Vagina (tissue), 2 donors: Measurements from ENCODE around the gene CHST14. TPM values are rescaled to one million over a fixed set of nuclear protein-coding genes. Genes with fewer than 3 reads are reported as not detected.

Experiments used
- DNase-seq, 2 donors: peaks; one replicate each; pipeline ENCODE4 v3.0.0-alpha.2; 2017; ENCODE audit errors: extremely low spot score in 2 of 2
- H3K27ac ChIP-seq: fragments of 200-600 bp; sonication (generic); one replicate; pipeline ENCODE4 v1.5.1; 2019
- H3K27me3 ChIP-seq: fragments of 200-600 bp; sonication (generic); one replicate; pipeline ENCODE4 v1.5.1; 2019
- H3K36me3 ChIP-seq, 2 donors: fragments of 200-600 bp; sonication (generic); one replicate each; pipeline ENCODE4 v1.5.1; 2017 to 2019
- H3K4me1 ChIP-seq: fragments of 200-600 bp; sonication (generic); one replicate; pipeline ENCODE4 v1.5.1; 2019
- H3K4me3 ChIP-seq, 2 donors: fragments of 200-600 bp; sonication (generic); 1 replicate in 1 of 2; 2 replicates in 1 of 2; pipeline ENCODE4 v1.5.1; 2016 to 2019
- H3K9me3 ChIP-seq: fragments of 200-600 bp; sonication (generic); one replicate; pipeline ENCODE4 v1.5.1; 2019
- POLR2A ChIP-seq, 2 donors: fragments of 450-650 bp; IDR thresholded peaks; one replicate each; pipeline ENCODE4 v1.6.1; 2017; ENCODE audit warnings: antibody characterized with exemption in 2 of 2, mild to moderate bottlenecking in 2 of 2, moderate library complexity in 2 of 2
- POLR2AphosphoS5 ChIP-seq, 2 donors: sonication (generic); formaldehyde crosslinking; IDR thresholded peaks; one replicate each; pipeline ENCODE4 v1.9.0; 2017; ENCODE audit warnings: antibody characterized with exemption in 2 of 2, mild to moderate bottlenecking in 2 of 2, low read depth in 1 of 2; ENCODE audit not compliant: insufficient read depth in 1 of 2
- intact Hi-C: fragments of 100-400 bp; cut with DNase I; formaldehyde crosslinking; loops from one replicate; pipeline ENCODE4 v1.15.1; 2023
- total RNA-seq: library from RNA; depleted of rRNA; stranded (reverse); fragments of >200 nt; gene quantifications from one replicate; pipeline ENCODE4 v1.2.3, GENCODE V29; 2016
- TF ChIP-seq, protein P1 (sequence below), 3 experiments: fragments of 450-650 bp in 2 of 3; fragments of 200-600 bp in 1 of 3; sonication (generic) in 1 of 3; IDR thresholded peaks; one replicate each; pipeline ENCODE4 v1.5.1; 2017 to 2019; ENCODE audit warnings: antibody characterized with exemption in 3 of 3, mild to moderate bottlenecking in 2 of 3, moderate library complexity in 2 of 3

Gene CHST14
- total RNA-seq, 1 donor from 2014 or later: 8.6 TPM

DNA sequence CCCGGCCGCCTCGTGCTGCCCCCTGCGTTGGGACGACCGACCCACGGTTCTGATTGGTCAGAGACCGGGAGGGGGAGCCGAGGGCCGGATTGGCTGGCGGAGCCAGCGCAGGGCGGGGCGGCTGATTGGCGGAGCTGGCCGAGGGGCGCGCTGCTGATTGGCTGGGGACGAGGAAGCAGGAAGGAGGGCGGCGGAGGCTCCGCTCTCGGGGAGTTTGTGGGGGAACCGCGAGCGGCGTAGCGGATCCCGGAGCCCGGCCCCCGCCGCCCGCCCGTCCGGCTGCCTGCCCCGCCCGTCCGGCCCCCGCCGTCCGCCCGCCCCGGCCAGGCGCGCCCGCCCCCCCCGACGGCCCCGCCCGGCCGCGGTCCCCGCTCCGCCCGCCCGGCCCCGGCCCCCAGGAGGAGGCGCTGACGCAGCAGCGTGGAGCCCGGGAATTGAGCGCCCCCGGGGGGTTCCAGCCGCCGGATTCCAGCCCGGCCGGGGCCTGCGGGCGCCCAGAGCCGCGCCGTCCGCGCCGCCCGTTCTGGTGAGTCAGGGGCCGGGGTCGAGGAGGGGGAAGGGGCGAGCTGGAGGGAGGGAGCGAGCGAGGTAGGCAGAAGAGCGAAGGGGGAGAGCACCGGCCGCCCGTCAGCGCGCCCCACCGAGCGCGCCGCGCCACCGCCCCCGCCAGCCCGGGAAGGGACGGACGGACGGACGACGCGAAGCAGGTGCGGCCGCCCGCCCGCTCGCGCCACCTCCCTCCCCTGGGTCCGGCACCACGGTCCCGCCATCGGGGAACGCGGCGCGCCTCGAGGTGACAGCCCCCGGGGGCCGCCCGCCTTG, 29.8 kb upstream of the CHST14 start, which contains the start of gene BAHD1:
BAHD1 (plus strand) TSS at position 211 of the 822 bp plus-strand sequence. CDS start 17,512 bp downstream, outside the sequence.
- peak in 1 of 2 donors; percentile 27 for TF ChIP-seq POLR2A (IDR thresholded peaks at IDR 0.05)
- TF ChIP-seq, protein P1, sequence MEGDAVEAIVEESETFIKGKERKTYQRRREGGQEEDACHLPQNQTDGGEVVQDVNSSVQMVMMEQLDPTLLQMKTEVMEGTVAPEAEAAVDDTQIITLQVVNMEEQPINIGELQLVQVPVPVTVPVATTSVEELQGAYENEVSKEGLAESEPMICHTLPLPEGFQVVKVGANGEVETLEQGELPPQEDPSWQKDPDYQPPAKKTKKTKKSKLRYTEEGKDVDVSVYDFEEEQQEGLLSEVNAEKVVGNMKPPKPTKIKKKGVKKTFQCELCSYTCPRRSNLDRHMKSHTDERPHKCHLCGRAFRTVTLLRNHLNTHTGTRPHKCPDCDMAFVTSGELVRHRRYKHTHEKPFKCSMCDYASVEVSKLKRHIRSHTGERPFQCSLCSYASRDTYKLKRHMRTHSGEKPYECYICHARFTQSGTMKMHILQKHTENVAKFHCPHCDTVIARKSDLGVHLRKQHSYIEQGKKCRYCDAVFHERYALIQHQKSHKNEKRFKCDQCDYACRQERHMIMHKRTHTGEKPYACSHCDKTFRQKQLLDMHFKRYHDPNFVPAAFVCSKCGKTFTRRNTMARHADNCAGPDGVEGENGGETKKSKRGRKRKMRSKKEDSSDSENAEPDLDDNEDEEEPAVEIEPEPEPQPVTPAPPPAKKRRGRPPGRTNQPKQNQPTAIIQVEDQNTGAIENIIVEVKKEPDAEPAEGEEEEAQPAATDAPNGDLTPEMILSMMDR (IDR thresholded peaks at IDR 0.05): no peak
- TF ChIP-seq POLR2AphosphoS5 (IDR thresholded peaks at IDR 0.05; ENCODE audit: insufficient read depth in 1 of 2, low read depth in 1 of 2): peak in 1 of 2 donors; percentile 64
- H3K4me1 ChIP-seq: peaks cover 75% of the 10 kb centered on the region
- H3K4me3 ChIP-seq: peak within 1 kb of the TSS; percentile 88 to 99
- H3K27ac ChIP-seq: peak within 1 kb of the TSS; percentile 88
- H3K9me3 ChIP-seq: no peaks in the 10 kb centered on the region
- peak in 1 of 2 donors; percentile 97 for DNase-seq
- no peaks in the 10 kb centered on the region for H3K27me3 ChIP-seq
- intact Hi-C loops: no loop called here
- no peaks in the 10 kb centered on the region for H3K36me3 ChIP-seq

DNA sequence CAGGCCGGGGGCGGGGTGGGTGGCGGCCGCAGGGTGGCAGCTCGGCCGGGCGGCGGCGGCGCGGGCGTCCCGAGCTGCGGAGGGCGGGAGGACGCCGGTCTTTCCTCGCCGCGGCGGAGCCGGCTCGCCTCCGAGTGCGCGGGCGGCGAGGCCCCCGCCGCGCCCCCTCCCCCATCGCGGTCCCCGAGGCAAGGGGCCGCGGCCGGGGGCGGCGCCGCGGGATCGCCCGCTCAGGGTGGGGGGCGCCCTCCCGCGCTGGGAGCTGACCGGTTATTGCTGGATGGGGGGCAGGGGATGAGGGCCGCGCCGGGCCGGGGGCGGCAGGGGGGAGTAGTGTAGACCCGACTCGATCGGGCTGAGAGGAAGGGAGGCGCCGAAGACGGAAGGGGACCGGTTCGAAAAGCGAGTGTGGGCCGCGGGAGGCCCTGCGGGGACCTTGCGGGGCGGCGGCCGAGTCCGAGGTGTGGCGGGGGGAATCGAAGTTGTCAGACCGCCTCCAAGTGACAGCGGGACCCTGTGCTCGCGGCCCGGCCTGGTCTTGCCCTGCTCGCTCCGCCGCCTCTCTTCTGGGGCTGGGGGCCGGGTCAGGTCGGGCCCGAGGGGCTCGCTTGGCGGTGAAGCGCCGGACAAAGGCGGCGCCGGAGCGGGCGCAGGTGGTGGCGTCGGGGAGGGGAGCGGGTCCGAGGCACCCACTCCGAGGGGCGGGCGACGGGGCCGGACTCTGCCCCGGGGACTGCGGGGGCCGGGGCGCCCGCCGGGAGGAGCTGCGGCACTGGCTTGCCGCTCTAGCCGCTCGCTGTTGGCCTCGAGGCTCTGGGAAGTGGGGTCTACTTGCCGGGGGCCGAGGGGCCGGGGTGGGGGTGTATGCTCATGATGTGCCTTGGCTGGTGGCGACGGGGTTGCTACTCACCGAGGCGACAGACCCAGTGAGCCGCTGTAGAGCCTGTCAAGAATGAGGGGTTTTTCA, 28.9 kb upstream of the CHST14 start:
- TF ChIP-seq POLR2AphosphoS5 (IDR thresholded peaks at IDR 0.05; ENCODE audit: insufficient read depth in 1 of 2, low read depth in 1 of 2): no peak
- H3K9me3 ChIP-seq: no peaks in the 10 kb centered on the region
- intact Hi-C loops: no loop called here
- no peaks in the 10 kb centered on the region for H3K36me3 ChIP-seq
- H3K27ac ChIP-seq: peak overlapping the region; percentile 88
- no peaks in the 10 kb centered on the region for H3K27me3 ChIP-seq
- peaks cover 70% of the 10 kb centered on the region for H3K4me1 ChIP-seq
- DNase-seq: no peak
- H3K4me3 ChIP-seq: peak overlapping the region; percentile 88 to 99

DNA sequence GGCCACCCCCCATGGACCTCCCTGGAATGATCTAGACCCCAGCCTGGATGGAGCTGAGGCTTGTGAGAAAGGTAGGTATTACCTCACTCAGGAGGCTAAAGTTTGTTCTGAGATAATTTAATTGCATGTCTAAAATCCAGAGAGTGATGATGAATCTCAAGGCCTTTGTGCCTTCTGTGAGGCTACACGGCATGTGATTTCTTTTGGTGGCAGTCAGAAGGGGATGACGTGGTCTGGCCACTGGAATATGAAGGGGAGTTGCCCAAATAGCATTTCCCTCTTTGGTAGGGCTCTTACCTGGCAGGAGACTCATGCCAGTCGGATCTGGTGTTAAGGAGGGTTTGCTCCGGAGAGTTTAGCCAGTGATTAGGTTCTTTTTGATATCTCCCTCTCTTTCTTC, 27.5 kb upstream of the CHST14 start:
- TF ChIP-seq POLR2A (IDR thresholded peaks at IDR 0.05): no peak
- TF ChIP-seq POLR2AphosphoS5 (IDR thresholded peaks at IDR 0.05; ENCODE audit: insufficient read depth in 1 of 2, low read depth in 1 of 2): no peak
- TF ChIP-seq, protein P1 (IDR thresholded peaks at IDR 0.05): no peak

DNA sequence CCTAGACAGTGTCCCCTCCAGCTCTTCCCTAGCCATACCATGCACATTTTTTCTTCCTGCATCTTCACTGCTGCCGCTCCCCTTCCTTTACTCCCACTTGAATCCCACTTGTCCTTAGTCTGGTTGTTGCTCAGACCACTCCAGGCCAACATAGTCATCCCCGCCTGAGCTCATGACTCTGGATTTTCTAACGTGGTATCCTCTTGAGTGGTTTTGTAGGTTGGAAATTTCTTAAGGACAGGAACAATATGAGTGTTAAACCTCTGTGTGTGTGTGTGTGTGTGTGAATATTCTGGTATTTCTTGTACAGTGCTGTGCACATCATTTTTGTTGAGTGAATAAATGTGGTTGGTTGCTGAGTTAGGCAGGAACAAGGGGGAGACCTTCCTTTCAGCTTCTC, 26.9 kb upstream of the CHST14 start:
- no peak overlapping the region for H3K27ac ChIP-seq
- no peak for DNase-seq
- no peak overlapping the region for H3K4me3 ChIP-seq
- intact Hi-C loops: no loop called here
- H3K27me3 ChIP-seq: no peaks in the 10 kb centered on the region
- no peaks in the 10 kb centered on the region for H3K9me3 ChIP-seq
- peaks cover 60% of the 10 kb centered on the region for H3K4me1 ChIP-seq
- TF ChIP-seq, protein P1 (IDR thresholded peaks at IDR 0.05): no peak
- no peak for TF ChIP-seq POLR2A (IDR thresholded peaks at IDR 0.05)
- TF ChIP-seq POLR2AphosphoS5 (IDR thresholded peaks at IDR 0.05; ENCODE audit: insufficient read depth in 1 of 2, low read depth in 1 of 2): no peak
- H3K36me3 ChIP-seq: no peaks in the 10 kb centered on the region

More for the DNA sequence above, 27.5 kb upstream of the CHST14 start:
- no peak overlapping the region for H3K27ac ChIP-seq
- no peaks in the 10 kb centered on the region for H3K27me3 ChIP-seq
- no peak for DNase-seq
- H3K9me3 ChIP-seq: no peaks in the 10 kb centered on the region
- intact Hi-C loops: no loop called here
- H3K36me3 ChIP-seq: no peaks in the 10 kb centered on the region
- H3K4me1 ChIP-seq: peaks cover 64% of the 10 kb centered on the region
- H3K4me3 ChIP-seq: no peak overlapping the region

DNA sequence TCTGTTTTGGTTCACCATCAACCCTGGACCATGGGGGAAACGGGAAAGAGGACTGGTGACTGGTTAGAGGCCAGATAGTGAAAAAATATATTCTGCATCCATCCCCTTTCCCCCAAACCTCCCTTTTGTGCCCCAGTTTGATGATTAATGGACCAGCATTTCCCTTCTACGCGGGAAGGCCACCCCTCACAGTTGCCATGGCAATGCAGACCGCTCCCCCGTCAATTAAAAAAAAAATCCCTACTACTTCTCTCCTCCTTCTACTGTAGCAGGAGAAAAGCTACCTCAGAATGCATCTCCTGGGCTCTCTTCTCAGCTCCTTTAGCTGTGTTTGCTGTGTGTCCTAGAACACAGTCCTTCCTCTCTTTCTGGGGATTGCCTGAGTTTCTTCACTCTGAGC, 26.0 kb upstream of the CHST14 start:
- Histone ChIP-seq H3K36me3 (no peaks in the 10 kb centered on the region), H3K9me3 (no peaks in the 10 kb centered on the region), H3K27ac (no peak overlapping the region), H3K4me3 (no peak overlapping the region), H3K27me3 (no peaks in the 10 kb centered on the region), H3K4me1 (peaks cover 54% of the 10 kb centered on the region)
- TF ChIP-seq POLR2A (IDR thresholded peaks at IDR 0.05): no peak
- no peak for TF ChIP-seq POLR2AphosphoS5 (IDR thresholded peaks at IDR 0.05; ENCODE audit: insufficient read depth in 1 of 2, low read depth in 1 of 2)
- TF ChIP-seq, protein P1 (IDR thresholded peaks at IDR 0.05): no peak
- no peak for DNase-seq
- intact Hi-C loops: no loop called here
